Upper lobe of left lung (tissue), 4 donors: Measurements from ENCODE around the gene OR51S1.

Experiments
- CTCF ChIP-seq, 6 experiments: fragments of 450-650 bp in 4 of 6; fragments of 200-600 bp in 2 of 6; sonication (generic) in 2 of 6; IDR thresholded peaks; one replicate each; pipeline ENCODE4 v1.5.1; 2016 to 2019; ENCODE audit warnings: antibody characterized with exemption in 6 of 6
- EP300 ChIP-seq, 4 donors: sonication (generic); formaldehyde crosslinking; IDR thresholded peaks; one replicate each; pipeline ENCODE4 v1.5.1; 2017; ENCODE audit warnings: antibody characterized with exemption in 4 of 4, control low read depth in 2 of 4
- POLR2A ChIP-seq, 4 donors: fragments of 450-650 bp; IDR thresholded peaks; one replicate each; pipeline ENCODE4 v1.5.1; 2016 to 2017; ENCODE audit warnings: antibody characterized with exemption in 4 of 4, mild to moderate bottlenecking in 2 of 4
- POLR2AphosphoS5 ChIP-seq, 2 donors: sonication (generic); formaldehyde crosslinking; IDR thresholded peaks; one replicate each; pipeline ENCODE4 v1.5.1; 2017; ENCODE audit warnings: antibody characterized with exemption in 2 of 2

DNA sequence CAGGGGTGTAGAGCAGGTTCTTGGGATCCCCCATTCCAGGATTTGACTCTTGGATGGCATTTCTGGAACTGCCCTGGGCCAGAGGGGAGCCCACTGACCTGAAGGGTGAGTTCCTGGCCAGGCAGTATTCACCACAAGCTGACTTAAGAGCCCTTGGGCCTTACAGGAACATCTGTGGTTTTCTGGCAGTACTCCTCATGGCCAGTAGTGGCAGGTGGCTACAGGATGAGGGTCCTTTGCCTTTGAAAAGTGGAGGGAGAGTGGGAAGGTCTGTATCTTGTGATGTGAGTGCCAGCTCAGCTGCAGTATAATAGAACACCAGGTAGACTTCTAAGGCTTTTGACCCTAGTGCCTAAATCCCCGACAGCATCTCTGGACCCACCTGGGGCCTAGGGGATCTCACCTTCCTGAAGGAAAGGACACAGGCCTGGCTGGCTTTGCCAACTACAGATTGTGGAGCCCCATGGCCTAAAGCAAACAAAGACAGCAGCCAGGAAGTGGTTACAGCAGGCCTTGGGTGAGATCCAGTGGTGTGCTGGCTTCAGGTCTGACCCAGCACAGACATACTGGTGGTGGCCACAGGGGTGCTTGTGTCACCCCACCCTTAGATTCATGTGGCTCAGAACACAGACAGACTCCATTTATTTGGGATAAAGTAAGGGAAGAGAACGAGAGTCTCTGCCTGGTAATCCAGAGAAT, 9.0 kb downstream of the OR51S1 start:
- TF ChIP-seq CTCF (IDR thresholded peaks at IDR 0.05) = no peak
- TF ChIP-seq POLR2A (IDR thresholded peaks at IDR 0.05) = no peak
- TF ChIP-seq POLR2AphosphoS5 (IDR thresholded peaks at IDR 0.05) = no peak
- no peak for TF ChIP-seq EP300 (IDR thresholded peaks at IDR 0.05)
